Ishikawa (cell line): ENCODE results near the gene SLC32A1.
A peak's percentile ranks its signal among the peaks of the same experiment; 100 is the strongest.

Experiments used
- CEBPB ChIP-seq: IDR thresholded peaks from 2 replicates; pipeline ENCODE4 v1.6.1; 2012
- CREB1 ChIP-seq: IDR thresholded peaks from 2 replicates; pipeline ENCODE4 v1.6.1; 2012; ENCODE audit warnings: low read depth
- EGR1 ChIP-seq: IDR thresholded peaks from 2 replicates; pipeline ENCODE4 v1.6.1; 2012
- EP300 ChIP-seq: IDR thresholded peaks from 2 replicates; pipeline ENCODE4 v1.6.1; 2012; ENCODE audit warnings: borderline replicate concordance
- FOXM1 ChIP-seq: IDR thresholded peaks from 2 replicates; pipeline ENCODE4 v1.6.1; 2012; ENCODE audit warnings: low read depth, borderline replicate concordance
- NFIC ChIP-seq: IDR thresholded peaks from 2 replicates; pipeline ENCODE4 v1.6.1; 2012
- RAD21 ChIP-seq: IDR thresholded peaks from 2 replicates; pipeline ENCODE4 v1.6.1; 2012; ENCODE audit warnings: low read depth
- TAF1 ChIP-seq: IDR thresholded peaks from 2 replicates; pipeline ENCODE4 v1.6.1; 2012; ENCODE audit warnings: low read depth, mild to moderate bottlenecking
- TCF12 ChIP-seq: IDR thresholded peaks from 2 replicates; pipeline ENCODE4 v1.6.1; 2012; ENCODE audit warnings: low read depth
- TEAD4 ChIP-seq: IDR thresholded peaks from 2 replicates; pipeline ENCODE4 v1.6.1; 2012
- YY1 ChIP-seq: IDR thresholded peaks from 2 replicates; pipeline ENCODE4 v1.6.1; 2012; ENCODE audit warnings: low read depth
- ZBTB7A ChIP-seq: IDR thresholded peaks from 2 replicates; pipeline ENCODE4 v1.6.1; 2012; ENCODE audit warnings: low read depth
- TF ChIP-seq, protein P1 (sequence below): IDR thresholded peaks from 2 replicates; pipeline ENCODE4 v1.6.1; 2012
- TF ChIP-seq, protein P2 (sequence below): IDR thresholded peaks from 2 replicates; pipeline ENCODE4 v1.6.1; 2012
- TF ChIP-seq, protein P3 (sequence below): IDR thresholded peaks from 2 replicates; pipeline ENCODE4 v1.6.1; 2012; ENCODE audit warnings: low read depth, mild to moderate bottlenecking

The SLC32A1 gene

DNA sequence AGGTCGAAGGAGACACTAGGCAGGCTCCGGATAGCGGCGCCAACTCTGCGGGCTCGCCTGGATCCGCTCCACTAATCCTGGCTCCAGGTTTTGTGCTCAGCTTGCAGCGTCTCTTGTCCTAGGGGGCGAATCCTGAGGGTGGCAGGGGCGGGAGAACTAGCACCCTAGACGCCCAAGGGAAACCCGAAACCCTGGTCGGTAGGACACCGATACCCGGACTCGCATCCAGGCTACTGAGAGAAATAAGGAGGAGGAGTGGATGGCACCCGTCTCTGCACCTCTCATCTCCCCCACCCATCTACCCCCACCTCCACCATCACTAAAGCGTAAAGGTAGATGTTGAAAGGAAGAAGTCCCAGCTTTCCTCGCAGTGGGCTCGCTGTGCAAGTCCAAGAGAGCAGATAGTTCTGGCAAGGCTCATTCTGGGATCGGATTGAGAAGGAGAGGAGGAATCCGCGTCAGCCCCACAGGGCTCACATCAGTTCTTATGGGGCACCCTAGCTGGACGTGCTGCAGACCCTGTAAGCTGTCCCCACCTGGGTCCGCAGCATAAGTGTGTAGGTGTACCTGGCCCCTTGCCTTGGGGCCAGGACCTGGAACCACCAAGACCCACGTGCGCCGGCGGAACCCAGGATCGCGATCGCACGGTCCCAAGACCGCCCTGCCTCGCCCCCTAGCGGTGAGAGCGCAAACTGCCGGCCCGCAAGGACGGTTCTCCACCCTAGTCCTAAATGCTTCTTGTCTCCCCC, 6.9 kb downstream of the SLC32A1 start:
- TF ChIP-seq, protein P1, sequence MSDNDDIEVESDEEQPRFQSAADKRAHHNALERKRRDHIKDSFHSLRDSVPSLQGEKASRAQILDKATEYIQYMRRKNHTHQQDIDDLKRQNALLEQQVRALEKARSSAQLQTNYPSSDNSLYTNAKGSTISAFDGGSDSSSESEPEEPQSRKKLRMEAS, result peak; percentile 88
- TF ChIP-seq YY1, result 0 out of 2 replicates have a peak, but pooled peaks have one; percentile 59
- TF ChIP-seq, protein P2, sequence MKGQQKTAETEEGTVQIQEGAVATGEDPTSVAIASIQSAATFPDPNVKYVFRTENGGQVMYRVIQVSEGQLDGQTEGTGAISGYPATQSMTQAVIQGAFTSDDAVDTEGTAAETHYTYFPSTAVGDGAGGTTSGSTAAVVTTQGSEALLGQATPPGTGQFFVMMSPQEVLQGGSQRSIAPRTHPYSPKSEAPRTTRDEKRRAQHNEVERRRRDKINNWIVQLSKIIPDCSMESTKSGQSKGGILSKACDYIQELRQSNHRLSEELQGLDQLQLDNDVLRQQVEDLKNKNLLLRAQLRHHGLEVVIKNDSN, result peak; percentile 55; the same call in 1 of the 2 replicates
- no peak for TF ChIP-seq FOXM1
- 0 out of 2 replicates have a peak, but pooled peaks have one; percentile 29 for TF ChIP-seq TCF12
- TF ChIP-seq ZBTB7A, result no peak
- TF ChIP-seq CEBPB, result no peak
- TF ChIP-seq NFIC, result peak; percentile 14; the same call in 1 of the 2 replicates
- TF ChIP-seq RAD21, result peak; percentile 69; the same call in 1 of the 2 replicates
- 0 out of 2 replicates have a peak, but pooled peaks have one; percentile 23 for TF ChIP-seq EGR1
- TF ChIP-seq, protein P3, sequence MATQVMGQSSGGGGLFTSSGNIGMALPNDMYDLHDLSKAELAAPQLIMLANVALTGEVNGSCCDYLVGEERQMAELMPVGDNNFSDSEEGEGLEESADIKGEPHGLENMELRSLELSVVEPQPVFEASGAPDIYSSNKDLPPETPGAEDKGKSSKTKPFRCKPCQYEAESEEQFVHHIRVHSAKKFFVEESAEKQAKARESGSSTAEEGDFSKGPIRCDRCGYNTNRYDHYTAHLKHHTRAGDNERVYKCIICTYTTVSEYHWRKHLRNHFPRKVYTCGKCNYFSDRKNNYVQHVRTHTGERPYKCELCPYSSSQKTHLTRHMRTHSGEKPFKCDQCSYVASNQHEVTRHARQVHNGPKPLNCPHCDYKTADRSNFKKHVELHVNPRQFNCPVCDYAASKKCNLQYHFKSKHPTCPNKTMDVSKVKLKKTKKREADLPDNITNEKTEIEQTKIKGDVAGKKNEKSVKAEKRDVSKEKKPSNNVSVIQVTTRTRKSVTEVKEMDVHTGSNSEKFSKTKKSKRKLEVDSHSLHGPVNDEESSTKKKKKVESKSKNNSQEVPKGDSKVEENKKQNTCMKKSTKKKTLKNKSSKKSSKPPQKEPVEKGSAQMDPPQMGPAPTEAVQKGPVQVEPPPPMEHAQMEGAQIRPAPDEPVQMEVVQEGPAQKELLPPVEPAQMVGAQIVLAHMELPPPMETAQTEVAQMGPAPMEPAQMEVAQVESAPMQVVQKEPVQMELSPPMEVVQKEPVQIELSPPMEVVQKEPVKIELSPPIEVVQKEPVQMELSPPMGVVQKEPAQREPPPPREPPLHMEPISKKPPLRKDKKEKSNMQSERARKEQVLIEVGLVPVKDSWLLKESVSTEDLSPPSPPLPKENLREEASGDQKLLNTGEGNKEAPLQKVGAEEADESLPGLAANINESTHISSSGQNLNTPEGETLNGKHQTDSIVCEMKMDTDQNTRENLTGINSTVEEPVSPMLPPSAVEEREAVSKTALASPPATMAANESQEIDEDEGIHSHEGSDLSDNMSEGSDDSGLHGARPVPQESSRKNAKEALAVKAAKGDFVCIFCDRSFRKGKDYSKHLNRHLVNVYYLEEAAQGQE, result no peak
- no peak; the same call in 1 of the 2 replicates for TF ChIP-seq TEAD4
- 0 out of 2 replicates have a peak, but pooled peaks have one; percentile 25 for TF ChIP-seq EP300
- TF ChIP-seq TAF1, result no peak
- no peak for TF ChIP-seq CREB1

DNA sequence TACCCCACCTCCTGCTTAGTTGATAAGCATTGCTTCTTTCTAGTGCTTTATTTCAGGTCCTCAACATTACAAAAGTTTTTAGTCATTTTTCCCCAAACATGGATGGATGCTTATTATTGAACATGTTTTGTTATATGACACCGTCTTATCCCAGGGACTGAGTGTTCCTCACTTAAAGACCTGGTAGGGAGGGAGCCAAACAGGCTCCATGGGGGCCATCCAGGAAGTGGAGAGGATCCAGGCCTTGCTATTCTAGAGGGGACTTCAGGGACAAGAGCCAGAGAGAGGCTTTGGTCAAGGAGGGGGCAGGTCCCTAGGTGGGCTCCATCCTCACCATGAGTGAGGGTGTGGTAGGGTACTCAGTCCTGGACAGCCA, 7.4 kb downstream of the SLC32A1 start:
- TF ChIP-seq, protein P2, result no peak
- TF ChIP-seq FOXM1 (no peak), TCF12 (no peak), CEBPB (no peak), TEAD4 (no peak), YY1 (no peak), NFIC (no peak), ZBTB7A (no peak), CREB1 (no peak), EP300 (no peak), RAD21 (no peak), TAF1 (no peak), EGR1 (no peak)
- TF ChIP-seq, protein P1, result no peak
- TF ChIP-seq, protein P3, result no peak

DNA sequence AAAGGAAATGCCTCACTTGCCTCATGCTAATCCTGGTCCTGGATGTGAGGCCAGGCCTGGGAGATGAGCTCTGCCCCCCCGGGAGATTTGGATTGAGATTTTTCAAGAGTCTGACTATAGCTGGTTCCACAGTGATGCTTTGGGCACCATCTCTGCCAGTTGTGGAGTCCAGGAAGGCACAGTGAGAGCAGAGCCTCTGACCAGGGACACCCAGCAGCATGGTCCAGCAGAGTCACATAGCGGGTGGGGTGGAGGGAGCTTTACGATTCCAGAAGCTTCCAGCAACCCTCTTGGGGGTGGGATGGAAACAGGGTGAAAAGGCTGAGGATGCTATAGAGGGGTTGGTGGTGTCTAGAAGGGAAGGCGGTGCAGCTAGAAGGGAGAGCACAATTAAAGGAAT, 8.7 kb downstream of the SLC32A1 start:
- TF ChIP-seq TCF12 (no peak), NFIC (no peak), RAD21 (no peak), TEAD4 (no peak)

DNA sequence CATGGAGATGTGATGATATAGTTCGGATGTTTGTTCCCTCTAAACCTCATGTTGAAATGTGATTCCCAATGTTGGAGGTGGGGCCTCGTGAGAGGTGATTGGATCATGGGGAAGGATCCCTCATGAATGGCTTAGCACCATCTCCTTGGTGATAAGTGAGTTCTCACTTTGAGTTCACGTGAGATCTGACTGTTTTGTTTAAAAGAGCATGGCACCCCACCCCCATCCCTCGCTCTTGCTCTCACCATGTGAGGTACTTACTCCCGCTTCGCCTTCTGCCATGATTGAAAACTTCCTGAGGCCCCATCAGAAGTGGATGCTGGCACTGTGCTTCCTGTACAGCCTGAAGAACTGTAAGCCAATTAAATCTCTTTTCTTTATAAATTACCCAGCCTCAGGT, 10.9 kb downstream of the SLC32A1 start:
- TF ChIP-seq, protein P3, result no peak
- TF ChIP-seq, protein P1, result 0 out of 2 replicates have a peak, but pooled peaks have one; percentile 23

DNA sequence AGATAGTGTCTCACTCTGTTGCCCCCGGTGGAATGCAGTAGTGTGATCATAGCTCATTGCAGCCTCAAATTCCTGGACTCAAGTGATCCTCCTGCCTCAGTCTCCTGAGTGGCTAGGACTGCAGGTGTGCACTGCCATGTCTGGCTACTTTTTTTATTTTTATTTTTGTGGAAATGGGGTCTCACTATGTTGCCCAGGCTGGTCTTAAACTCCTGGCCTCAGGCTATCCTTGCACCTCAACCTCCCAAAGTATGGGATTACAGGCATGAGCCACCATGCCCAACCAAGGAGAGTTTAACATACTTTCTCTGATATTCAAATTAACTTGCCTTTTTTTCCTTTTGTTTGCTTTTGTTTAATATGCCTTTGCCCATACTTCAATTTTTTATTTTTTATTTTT, 13.6 kb downstream of the SLC32A1 start:
- TF ChIP-seq RAD21, result no peak
- TF ChIP-seq TAF1, result no peak
- no peak for TF ChIP-seq CEBPB
- TF ChIP-seq, protein P1, result no peak
- no peak for TF ChIP-seq EP300
- no peak for TF ChIP-seq CREB1
- TF ChIP-seq, protein P3, result no peak
- TF ChIP-seq ZBTB7A, result no peak
- no peak for TF ChIP-seq TCF12
- TF ChIP-seq, protein P2, result no peak
